ENCODE measurements around the gene VTI1A. TPM values are rescaled to one million over a fixed set of nuclear protein-coding genes. Genes with fewer than 3 reads are reported as not detected.

Gene VTI1A
- total RNA-seq, 1 donor from 2014 or later: 20.5 TPM

GRCh38 chr10:112614586-112614985 lies 167.6 kb downstream of the VTI1A start:
- intact Hi-C loops (cut with DNase I): no loop called here
- DNase-seq (ENCODE audit: low spot score): no peak

DNA sequence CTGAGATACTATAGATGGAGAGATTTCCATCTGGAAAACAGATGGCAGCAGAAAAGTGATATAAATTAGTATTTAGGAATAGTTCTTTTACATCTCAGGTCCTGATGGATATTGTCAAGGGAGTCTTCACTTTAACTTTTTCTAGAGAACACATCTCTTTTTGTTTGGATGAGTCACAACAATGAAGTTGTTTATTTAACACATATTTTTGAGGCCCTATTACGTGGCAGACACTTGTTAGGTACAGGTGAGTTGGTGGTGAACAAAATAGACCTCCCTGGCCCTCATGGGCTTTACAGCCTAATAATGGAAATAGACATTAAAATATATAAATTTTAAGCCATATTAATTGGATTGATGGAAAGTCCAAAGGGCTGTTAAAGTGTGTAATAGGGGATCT lies 168.3 kb downstream of the VTI1A start:
- no peak for DNase-seq (ENCODE audit: low spot score)
- intact Hi-C loops (cut with DNase I): no loop called here

DNA sequence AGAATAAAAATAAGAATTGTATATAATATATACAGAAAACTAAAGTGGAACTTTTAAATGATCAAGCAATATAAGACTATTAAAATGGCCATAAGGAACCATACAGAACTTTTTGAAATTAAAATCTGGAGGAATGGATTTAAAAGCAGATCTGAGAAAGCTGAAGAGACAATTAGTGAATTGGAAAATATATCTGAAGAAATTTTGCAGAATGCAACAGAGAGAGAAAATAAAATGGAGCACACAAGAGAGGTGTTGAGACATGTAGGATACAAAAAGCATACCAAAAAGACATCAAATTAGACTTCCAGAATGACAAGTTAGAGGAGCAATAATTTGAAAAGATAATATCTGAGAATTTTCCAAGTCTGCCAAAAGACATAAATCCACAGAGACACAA lies 169.6 kb downstream of the VTI1A start:
- intact Hi-C loops (cut with DNase I): no loop called here
- DNase-seq (ENCODE audit: low spot score): no peak

GRCh38 chr10:112618814-112619213 lies 171.8 kb downstream of the VTI1A start:
- DNase-seq (ENCODE audit: low spot score): no peak
- intact Hi-C loops (cut with DNase I): no loop called here

DNA sequence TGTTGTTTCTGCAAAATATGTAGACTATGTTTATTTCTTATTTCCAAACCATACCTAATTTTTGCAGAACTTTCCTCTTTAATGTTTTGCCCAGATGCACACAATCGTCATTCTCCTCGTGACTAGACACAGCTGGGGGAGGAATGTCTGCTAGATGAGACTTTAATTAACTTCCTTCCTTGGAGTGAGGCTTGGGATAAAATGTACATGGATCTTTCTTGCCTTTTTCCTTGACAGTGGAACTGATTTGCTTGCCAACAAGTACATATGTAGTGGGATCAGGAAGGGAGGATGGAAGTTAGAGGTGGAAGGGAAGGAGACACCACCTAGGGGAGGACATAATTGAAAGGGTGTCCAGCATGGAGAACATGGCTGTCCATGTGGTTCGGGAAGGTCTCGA lies 172.5 kb downstream of the VTI1A start:
- intact Hi-C loops (cut with DNase I): no loop called here
- no peak for DNase-seq (ENCODE audit: low spot score)

DNA sequence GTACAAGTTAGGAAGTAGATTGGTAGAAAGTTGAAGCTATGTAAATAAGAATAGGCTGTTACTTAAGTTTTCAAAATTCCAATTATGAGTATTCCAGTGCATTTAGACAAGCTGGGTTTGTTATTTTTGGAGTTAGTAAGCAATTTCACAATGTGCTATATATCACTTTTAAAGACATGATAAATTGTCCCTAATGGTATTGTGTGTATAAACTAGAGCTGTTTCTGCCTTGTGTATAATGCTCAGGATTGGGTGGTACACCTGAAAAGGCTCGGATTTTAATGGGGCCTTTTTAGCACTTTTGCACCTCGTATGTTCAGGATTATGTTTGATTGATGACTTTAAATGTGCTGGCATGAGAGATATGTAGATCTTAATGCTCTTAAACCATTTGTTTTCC lies 175.8 kb downstream of the VTI1A start:
- intact Hi-C loops (cut with DNase I): no loop called here
- no peak for DNase-seq (ENCODE audit: low spot score)

DNA sequence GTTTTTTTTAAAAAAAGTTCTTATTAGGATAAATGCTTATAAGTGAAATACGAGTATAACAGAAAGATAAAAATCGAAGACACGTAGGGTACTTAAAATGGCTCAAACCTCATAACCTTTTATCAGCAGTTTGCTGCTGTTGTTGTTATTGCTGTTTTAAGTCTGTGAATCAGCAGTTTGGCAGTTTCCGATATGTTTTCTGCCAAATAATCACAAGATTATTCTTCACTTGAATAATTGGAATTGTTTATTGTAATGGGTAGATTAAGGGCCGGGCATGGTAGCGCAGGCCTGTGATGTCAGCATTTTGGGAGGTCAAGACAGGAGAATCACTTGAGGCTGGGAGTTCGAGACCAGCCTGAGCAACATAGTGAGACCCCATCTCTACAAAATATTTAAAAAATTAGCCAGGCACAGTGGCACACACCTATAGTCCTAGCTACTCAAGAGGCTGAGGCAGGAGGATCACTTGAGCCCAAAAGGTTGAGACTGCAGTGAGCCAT lies 177.6 kb downstream of the VTI1A start:
- DNase-seq (ENCODE audit: low spot score): no peak
- intact Hi-C loops (cut with DNase I): no loop called here

- DNase-seq (ENCODE audit: low spot score): no peak
- intact Hi-C loops (cut with DNase I): no loop called here
Measured at GRCh38 chr10:112628951-112629609, 182.1 kb downstream of the VTI1A start.

- intact Hi-C loops (cut with DNase I): no loop called here
- no peak for DNase-seq (ENCODE audit: low spot score)
Measured at GRCh38 chr10:112631501-112632400, 184.7 kb downstream of the VTI1A start.

DNA sequence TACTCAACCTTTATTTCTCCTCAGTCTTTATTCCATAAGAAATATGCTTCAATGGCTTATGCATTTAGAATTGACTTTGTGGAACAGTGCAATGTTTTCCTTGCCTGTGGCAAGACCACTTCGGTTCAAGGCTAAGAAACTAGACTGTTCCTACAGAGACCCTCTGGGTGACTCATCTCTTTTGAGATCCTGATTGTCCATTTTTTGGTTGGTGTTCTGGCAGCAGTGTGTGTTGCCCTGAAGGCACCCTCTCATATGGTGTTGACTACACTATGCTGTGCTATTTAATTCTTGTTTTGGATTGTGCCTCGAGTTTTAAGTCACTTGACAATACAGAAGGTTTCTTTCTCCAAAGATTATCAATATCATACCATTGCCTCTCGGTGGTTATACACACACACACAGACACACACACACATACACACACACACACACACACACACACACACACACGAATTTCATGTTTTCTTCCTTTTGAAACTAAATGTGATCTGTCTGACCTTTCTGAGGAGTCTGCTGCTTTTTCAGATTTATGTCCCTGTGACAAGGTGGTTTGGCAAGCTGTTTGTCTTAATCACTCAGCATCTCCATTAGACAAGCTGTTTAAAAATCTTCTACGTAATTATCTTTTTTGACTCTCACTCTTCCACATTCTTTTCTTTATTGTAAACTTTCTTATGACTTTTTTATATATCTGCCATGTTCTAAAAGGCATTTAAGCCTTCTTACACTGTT lies 187.2 kb downstream of the VTI1A start:
- no peak for DNase-seq (ENCODE audit: low spot score)
- intact Hi-C loops (cut with DNase I): no loop called here

GRCh38 chr10:112637901-112638300 lies 190.9 kb downstream of the VTI1A start:
- intact Hi-C loops (cut with DNase I): no loop called here
- DNase-seq (ENCODE audit: low spot score): no peak

GRCh38 chr10:112639298-112639697 lies 192.3 kb downstream of the VTI1A start:
- intact Hi-C loops (cut with DNase I): no loop called here
- DNase-seq (ENCODE audit: low spot score): no peak

DNA sequence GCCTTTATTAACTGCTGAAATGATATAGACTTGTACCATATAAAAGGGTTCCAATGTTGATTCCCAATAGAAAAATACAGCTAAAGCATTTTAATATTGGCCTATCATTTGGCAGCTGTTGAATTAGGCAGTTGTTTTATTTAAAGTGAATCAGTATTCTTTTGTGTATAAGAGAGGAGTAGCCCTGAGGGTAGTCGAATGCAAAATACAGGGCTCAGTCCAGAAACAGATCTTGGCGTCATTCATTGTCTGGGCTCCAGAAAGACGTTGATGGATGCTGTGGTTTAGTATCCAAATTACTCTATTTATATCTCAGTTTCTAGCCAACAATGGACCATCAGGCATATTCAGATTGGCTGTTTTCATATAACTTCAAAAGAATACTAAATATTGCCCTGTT lies 193.6 kb downstream of the VTI1A start:
- intact Hi-C loops (cut with DNase I): no loop called here
- no peak for DNase-seq (ENCODE audit: low spot score)

DNA sequence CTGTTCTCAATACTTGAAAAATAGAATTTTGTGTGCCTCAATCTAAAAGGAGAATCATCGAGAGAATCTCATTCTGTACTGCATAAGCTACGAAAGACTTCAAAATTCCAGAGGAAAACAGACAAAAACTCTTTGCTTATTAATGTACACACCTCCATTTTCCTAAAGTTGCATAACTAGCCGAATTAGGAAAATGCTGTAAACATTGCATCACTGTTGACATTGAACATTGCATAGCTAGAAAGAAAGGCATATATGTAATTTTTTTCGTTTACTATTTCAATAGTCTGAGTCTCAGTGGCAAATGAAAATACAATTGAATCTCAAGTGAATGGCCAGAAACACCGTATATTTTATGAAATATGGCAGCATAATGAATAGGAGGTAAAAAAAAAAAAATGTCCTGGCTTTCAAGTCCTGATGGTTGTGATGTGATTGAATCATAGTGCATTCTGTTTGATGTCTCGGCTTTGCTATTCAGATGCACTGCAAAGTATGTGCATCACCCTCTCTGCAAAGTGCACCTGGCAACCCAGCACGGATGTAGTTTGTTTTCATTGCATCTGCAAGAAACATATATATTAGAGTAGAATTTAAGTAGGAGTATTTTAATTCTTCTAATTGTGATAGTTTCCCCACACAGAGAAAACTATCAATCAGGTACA lies 196.7 kb downstream of the VTI1A start:
- intact Hi-C loops (cut with DNase I): no loop called here

DNA sequence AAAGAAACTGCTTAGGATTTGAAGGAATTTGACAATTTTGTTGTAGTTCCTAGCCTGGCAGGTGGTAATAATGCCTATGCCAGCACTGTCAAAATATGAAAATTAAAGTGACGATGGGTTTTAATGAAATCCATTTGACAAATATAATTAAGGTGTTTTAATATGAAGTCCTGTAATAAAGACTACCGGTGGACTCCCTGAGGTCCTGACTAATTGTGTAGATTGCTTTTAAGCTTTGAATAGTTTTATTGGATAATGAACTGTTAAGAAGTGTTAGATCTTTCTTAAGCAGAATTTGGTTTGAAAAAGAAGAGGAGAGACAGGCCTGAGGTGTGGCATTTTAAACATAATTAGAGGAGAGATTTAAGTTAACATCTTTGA lies 197.2 kb downstream of the VTI1A start:
- intact Hi-C loops (cut with DNase I): no loop called here
- no peak for DNase-seq (ENCODE audit: low spot score)

More for the DNA sequence above, 196.7 kb downstream of the VTI1A start:
- no peak for DNase-seq (ENCODE audit: low spot score)

DNA sequence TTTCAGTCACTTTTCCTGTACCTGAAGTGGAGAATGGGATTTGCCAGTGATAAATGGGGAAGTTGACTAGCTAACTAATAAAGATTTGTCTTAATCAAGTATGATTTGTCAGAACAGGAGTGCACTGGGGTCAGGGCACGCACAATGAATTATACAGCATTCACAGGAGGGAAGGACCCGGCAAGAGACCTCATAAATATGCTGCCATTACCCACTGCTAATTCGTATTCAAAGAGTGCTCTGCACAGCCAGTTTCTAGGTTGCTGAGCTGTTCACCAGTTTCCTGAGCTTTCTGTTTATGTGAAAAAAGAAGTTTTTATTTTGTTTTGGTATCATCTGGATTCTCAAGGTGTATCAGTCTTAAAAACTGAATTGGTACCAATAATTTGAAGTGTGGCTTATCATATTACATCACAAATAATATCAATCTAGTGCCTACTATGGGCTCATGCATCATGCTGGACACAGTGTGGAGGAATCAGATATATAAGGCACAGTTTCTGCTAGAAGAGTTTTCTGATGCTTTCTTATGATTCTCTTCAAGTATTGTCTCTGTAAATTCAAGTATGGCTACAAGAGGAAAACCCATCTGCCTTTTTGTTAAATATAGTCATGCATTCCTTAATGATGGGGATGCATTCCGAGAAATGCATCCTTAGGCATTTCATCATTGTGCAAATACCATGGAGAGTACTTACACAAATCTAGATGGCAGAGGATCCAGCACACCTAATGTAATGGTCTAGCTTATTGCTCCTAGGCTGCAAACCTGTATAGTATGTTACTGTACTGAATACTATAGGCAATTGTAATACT lies 202.2 kb downstream of the VTI1A start:
- intact Hi-C loops (cut with DNase I): no loop called here
- no peak for DNase-seq (ENCODE audit: low spot score)

GRCh38 chr10:112649822-112650152 lies 202.8 kb downstream of the VTI1A start:
- no peak for DNase-seq (ENCODE audit: low spot score)
- intact Hi-C loops (cut with DNase I): no loop called here

- DNase-seq (ENCODE audit: low spot score): no peak
- intact Hi-C loops (cut with DNase I): no loop called here
Measured at GRCh38 chr10:112650588-112651030, 203.6 kb downstream of the VTI1A start.

DNA sequence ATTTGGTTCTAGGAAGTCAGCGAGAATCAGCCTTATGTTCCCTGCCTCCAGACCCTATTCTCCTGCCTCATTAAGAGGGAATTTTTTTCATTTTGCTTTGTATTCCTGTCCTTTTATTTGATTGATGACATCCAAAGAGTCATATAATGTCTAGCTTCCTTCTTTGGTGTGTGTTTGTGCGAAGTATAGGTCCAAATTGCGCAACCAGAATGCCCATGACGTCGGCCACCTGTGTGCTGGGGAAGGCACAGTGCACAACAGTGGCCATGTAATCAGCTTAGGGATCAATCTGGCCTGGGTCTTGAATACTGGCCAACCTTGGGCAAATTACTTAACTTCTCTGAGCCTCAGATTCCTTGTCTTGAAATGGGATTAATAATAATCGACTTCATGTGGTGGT lies 206.2 kb downstream of the VTI1A start:
- intact Hi-C loops (cut with DNase I): no loop called here
- no peak for DNase-seq (ENCODE audit: low spot score)

All from cardiac septum (tissue), 1 donor.